Mesenchymal stem cell (in vitro differentiated cells and primary cell): ENCODE measurements around the gene AKT3.

Experiments
- DNase-seq: peaks from one replicate; pipeline ENCODE4 v3.0.0-alpha.2; 2013
- H2AFZ ChIP-seq: one replicate; pipeline ENCODE4 v1.6.1; 2013; ENCODE audit warnings: low read depth, mild to moderate bottlenecking, control low read depth, inconsistent platforms, low read length, moderate library complexity
- H2AK5ac ChIP-seq: 2 replicates; pipeline ENCODE4 v1.6.1; 2013; ENCODE audit warnings: low read length, moderate library complexity, mild to moderate bottlenecking, inconsistent platforms; ENCODE audit not compliant: severe bottlenecking
- H2BK120ac ChIP-seq: one replicate; pipeline ENCODE4 v1.6.1; 2013; ENCODE audit warnings: low read depth, mild to moderate bottlenecking, inconsistent platforms, low read length, moderate library complexity
- H2BK12ac ChIP-seq, 2 experiments: one replicate each; pipeline ENCODE4 v1.6.1; 2013; ENCODE audit warnings: inconsistent platforms in 2 of 2, low read length in 2 of 2, mild to moderate bottlenecking in 2 of 2, moderate library complexity in 2 of 2, control low read depth in 1 of 2
- H2BK15ac ChIP-seq: one replicate; pipeline ENCODE4 v1.6.1; 2013; ENCODE audit warnings: mild to moderate bottlenecking, low read depth, inconsistent platforms; ENCODE audit not compliant: poor library complexity, severe bottlenecking
- H2BK5ac ChIP-seq: 2 replicates; pipeline ENCODE4 v1.6.1; 2013; ENCODE audit warnings: low read depth, mild to moderate bottlenecking, low read length, control low read depth, inconsistent platforms; ENCODE audit not compliant: poor library complexity, severe bottlenecking
- H3K14ac ChIP-seq, 2 experiments: one replicate each; pipeline ENCODE4 v1.6.1; 2013; ENCODE audit warnings: inconsistent platforms in 2 of 2, low read length in 2 of 2, control low read depth in 1 of 2, mild to moderate bottlenecking in 1 of 2, moderate library complexity in 1 of 2
- H3K18ac ChIP-seq, 2 experiments: one replicate each; pipeline ENCODE4 v1.6.1; 2013; ENCODE audit warnings: inconsistent platforms in 2 of 2, low read length in 2 of 2, control low read depth in 1 of 2, low read depth in 1 of 2, mild to moderate bottlenecking in 1 of 2
- H3K23ac ChIP-seq, 2 experiments: one replicate each; pipeline ENCODE4 v1.6.1; 2013; ENCODE audit warnings: inconsistent platforms in 2 of 2, low read length in 2 of 2, mild to moderate bottlenecking in 2 of 2, moderate library complexity in 2 of 2, control low read depth in 1 of 2
- H3K27ac ChIP-seq: 2 replicates; pipeline ENCODE4 v1.5.1; 2013; ENCODE audit warnings: mild to moderate bottlenecking, moderate library complexity, low read length, control low read depth, inconsistent platforms; ENCODE audit not compliant: poor library complexity, severe bottlenecking
- H3K27me3 ChIP-seq, 2 experiments: 2 replicates each; pipeline versions ENCODE4 v1.6.1 to v1.7.0; 2013; ENCODE audit warnings: low read length in 2 of 2, mild to moderate bottlenecking in 2 of 2, moderate library complexity in 2 of 2, control low read depth in 1 of 2, inconsistent platforms in 1 of 2; ENCODE audit not compliant: control insufficient read depth in 1 of 2, insufficient read depth in 1 of 2
- H3K36me3 ChIP-seq, 2 experiments: 2 replicates each; pipeline versions ENCODE4 v1.6.1 to v1.7.0; 2013; ENCODE audit warnings: low read length in 2 of 2, control low read depth in 1 of 2, inconsistent platforms in 1 of 2, low read depth in 1 of 2, mild to moderate bottlenecking in 1 of 2; ENCODE audit not compliant: insufficient read depth in 2 of 2, control insufficient read depth in 1 of 2
- H3K4ac ChIP-seq, 2 experiments: one replicate each; pipeline ENCODE4 v1.6.1; 2013; ENCODE audit warnings: inconsistent platforms in 2 of 2, low read length in 2 of 2, mild to moderate bottlenecking in 2 of 2, moderate library complexity in 2 of 2, control low read depth in 1 of 2, low read depth in 1 of 2
- H3K4me1 ChIP-seq: 2 replicates; pipeline ENCODE4 v1.6.1; 2013; ENCODE audit warnings: low read depth, low read length, control low read depth; ENCODE audit not compliant: control insufficient read depth, insufficient read depth
- H3K4me2 ChIP-seq: 2 replicates; pipeline ENCODE4 v1.6.1; 2013; ENCODE audit warnings: low read length, mild to moderate bottlenecking, inconsistent platforms; ENCODE audit not compliant: poor library complexity, severe bottlenecking
- H3K4me3 ChIP-seq, 2 experiments: 2 replicates each; pipeline versions ENCODE4 v1.5.1 to v1.7.0; 2013; ENCODE audit warnings: low read length in 2 of 2, mild to moderate bottlenecking in 2 of 2, control low read depth in 1 of 2, low read depth in 1 of 2; ENCODE audit not compliant: insufficient read depth in 1 of 2
- H3K79me1 ChIP-seq: replicated peaks from 2 replicates; pipeline ENCODE4 v1.6.1; 2013; ENCODE audit warnings: mild to moderate bottlenecking, control low read depth, low read length, inconsistent platforms; ENCODE audit not compliant: poor library complexity, severe bottlenecking
- H3K9ac ChIP-seq: 2 replicates; pipeline ENCODE4 v1.7.0; 2013; ENCODE audit warnings: mild to moderate bottlenecking, low read length, moderate library complexity
- H3K9me3 ChIP-seq: 2 replicates; pipeline ENCODE4 v1.7.0; 2013; ENCODE audit warnings: mild to moderate bottlenecking, low read length; ENCODE audit not compliant: control insufficient read depth
- H4K8ac ChIP-seq: one replicate; pipeline ENCODE4 v1.6.1; 2013; ENCODE audit warnings: inconsistent platforms, mild to moderate bottlenecking, low read length, moderate library complexity
- H4K91ac ChIP-seq: one replicate; pipeline ENCODE4 v1.6.1; 2013; ENCODE audit warnings: mild to moderate bottlenecking, low read length, inconsistent platforms
- WGBS: methylation state at CpG from one replicate; pipeline ENCODE4 v1.1.7; 2013; ENCODE audit warnings: mixed read lengths; 5-methylcytosine and 5-hydroxymethylcytosine counted together

Gene AKT3

GRCh38 chr1:243605604-243606003 lies 244.4 kb downstream of the AKT3 start:
- Histone ChIP-seq H3K18ac (no peak overlapping the region), H3K27ac (no peak overlapping the region), H2BK15ac (no peak overlapping the region), H2AK5ac (no peak overlapping the region), H4K91ac (no peak overlapping the region), H2AFZ (no peak overlapping the region), H3K9ac (no peak overlapping the region), H3K14ac (no peak overlapping the region), H2BK12ac (no peak overlapping the region), H3K79me1 (peaks cover 9% of the 10 kb centered on the region), H3K4me3 (no peak overlapping the region), H3K4ac (no peak overlapping the region), H2BK120ac (no peak overlapping the region), H2BK5ac (no peak overlapping the region), H3K27me3 (no peaks in the 10 kb centered on the region), H3K4me2 (no peak overlapping the region), H3K23ac (no peak overlapping the region), H3K36me3 (peaks cover 6 to 23% of the 10 kb centered on the region in 2 experiments), H4K8ac (no peak overlapping the region), H3K4me1 (peaks cover 2% of the 10 kb centered on the region), H3K9me3 (peaks cover 10% of the 10 kb centered on the region)
- WGBS = 96% methylated on average over 2 of the region's 2 CpGs
- no peak for DNase-seq

DNA sequence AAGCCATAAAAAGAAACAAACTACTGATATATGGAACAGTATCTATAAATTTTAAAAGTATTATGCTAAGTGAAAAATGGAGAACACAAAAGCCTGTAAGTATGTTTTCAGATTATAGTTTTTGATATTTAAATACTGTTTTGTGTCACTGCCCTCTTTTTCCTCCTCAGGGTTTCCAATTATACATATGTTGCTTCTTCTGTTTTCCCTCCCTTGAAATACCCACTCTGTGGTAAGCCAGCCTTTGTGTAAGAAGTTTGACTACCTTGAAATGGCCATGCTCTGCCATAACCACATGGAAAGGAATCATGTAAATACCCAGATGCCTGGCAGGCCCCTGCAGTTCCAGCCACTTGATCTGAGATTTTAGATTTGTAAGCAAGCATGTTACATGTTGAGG lies 248.3 kb downstream of the AKT3 start:
- Histone ChIP-seq H2BK120ac (no peak overlapping the region), H3K36me3 (peaks cover 1 to 10% of the 10 kb centered on the region in 2 experiments), H3K79me1 (peaks cover 7% of the 10 kb centered on the region), H4K8ac (no peak overlapping the region), H3K27ac (no peak overlapping the region), H3K14ac (no peak overlapping the region), H3K23ac (no peak overlapping the region), H3K4me1 (peaks cover 6% of the 10 kb centered on the region), H3K9ac (no peak overlapping the region), H2BK15ac (no peak overlapping the region), H3K18ac (no peak overlapping the region), H3K4me3 (no peak overlapping the region), H2AK5ac (no peak overlapping the region), H3K9me3 (peaks cover 10% of the 10 kb centered on the region), H2AFZ (no peak overlapping the region), H2BK5ac (no peak overlapping the region), H3K4me2 (no peak overlapping the region), H2BK12ac (no peak overlapping the region), H3K4ac (no peak overlapping the region), H3K27me3 (no peaks in the 10 kb centered on the region), H4K91ac (no peak overlapping the region)
- no peak for DNase-seq

DNA sequence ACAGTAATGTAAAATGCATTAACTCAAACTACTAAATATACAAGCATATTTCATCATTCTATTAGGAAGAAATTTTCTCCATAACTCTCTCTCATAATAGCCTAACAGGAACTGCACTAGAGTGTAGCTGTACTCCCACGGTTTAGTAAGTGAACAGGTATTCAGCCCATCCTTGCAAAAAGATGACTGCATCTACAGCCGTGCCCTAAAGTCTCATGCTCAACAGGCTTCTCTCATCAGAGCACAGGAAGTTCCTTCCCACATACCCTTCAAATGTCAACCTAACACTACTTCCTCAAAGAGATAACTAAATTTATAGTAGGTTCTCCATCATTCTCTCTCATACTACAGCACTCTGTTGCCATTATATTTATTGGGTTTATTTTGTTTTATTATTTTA lies 251.6 kb downstream of the AKT3 start:
- no peak overlapping the region for H3K14ac ChIP-seq
- H3K23ac ChIP-seq = no peak overlapping the region
- H3K4me2 ChIP-seq = no peak overlapping the region
- peaks cover 6% of the 10 kb centered on the region for H3K4me1 ChIP-seq
- H2BK15ac ChIP-seq = no peak overlapping the region
- no peak overlapping the region for H3K27ac ChIP-seq
- no peak overlapping the region for H3K4me3 ChIP-seq
- no peak overlapping the region for H3K4ac ChIP-seq
- H2AFZ ChIP-seq = no peak overlapping the region
- DNase-seq = peak; percentile 52
- H3K36me3 ChIP-seq = peaks cover 2 to 14% of the 10 kb centered on the region in 2 experiments
- peaks cover 10% of the 10 kb centered on the region for H3K9me3 ChIP-seq
- no peak overlapping the region for H4K8ac ChIP-seq
- H3K18ac ChIP-seq = peak overlapping the region in 1 of 2 experiments; percentile 11
- H3K27me3 ChIP-seq = no peaks in the 10 kb centered on the region
- H4K91ac ChIP-seq = no peak overlapping the region
- H3K79me1 ChIP-seq = peaks cover 6% of the 10 kb centered on the region
- 31% methylated on average over 2 of the region's 2 CpGs for WGBS
- no peak overlapping the region for H3K9ac ChIP-seq
- H2BK12ac ChIP-seq = no peak overlapping the region
- H2BK5ac ChIP-seq = no peak overlapping the region
- no peak overlapping the region for H2BK120ac ChIP-seq
- H2AK5ac ChIP-seq = no peak overlapping the region

DNA sequence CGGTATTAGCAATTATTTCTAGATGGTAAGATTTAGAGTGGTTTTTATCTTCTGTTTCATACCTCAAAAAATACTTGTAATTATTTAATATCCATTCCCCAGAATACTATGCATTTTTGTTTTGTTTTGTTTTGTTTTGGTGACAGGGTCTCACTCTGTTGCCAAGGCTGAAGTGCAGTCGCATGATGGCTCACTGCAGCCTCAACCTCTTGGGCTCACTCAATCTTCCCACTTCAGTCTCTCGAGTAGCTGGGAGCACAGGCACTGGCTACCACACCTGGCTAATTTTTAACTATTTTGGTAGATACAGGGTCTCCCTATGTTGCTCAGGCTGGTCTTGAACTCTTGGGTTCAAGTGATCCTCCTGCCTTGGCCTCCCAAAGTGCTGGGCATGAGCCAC lies 252.7 kb downstream of the AKT3 start:
- peaks cover 2 to 10% of the 10 kb centered on the region in 2 experiments for H3K36me3 ChIP-seq
- H2BK12ac ChIP-seq = no peak overlapping the region
- H2BK15ac ChIP-seq = no peak overlapping the region
- H3K4ac ChIP-seq = no peak overlapping the region
- no peak overlapping the region for H3K4me2 ChIP-seq
- no peak overlapping the region for H2AK5ac ChIP-seq
- no peak overlapping the region for H3K4me3 ChIP-seq
- no peak overlapping the region for H3K23ac ChIP-seq
- H2BK120ac ChIP-seq = no peak overlapping the region
- H3K27me3 ChIP-seq = no peaks in the 10 kb centered on the region
- no peak overlapping the region for H3K27ac ChIP-seq
- no peak overlapping the region for H4K8ac ChIP-seq
- peak; percentile 26 for DNase-seq
- no peak overlapping the region for H4K91ac ChIP-seq
- H3K18ac ChIP-seq = no peak overlapping the region
- no peak overlapping the region for H2AFZ ChIP-seq
- no peak overlapping the region for H3K9ac ChIP-seq
- WGBS = 88% methylated on average over 2 of the region's 3 CpGs
- H3K4me1 ChIP-seq = peaks cover 4% of the 10 kb centered on the region
- H3K14ac ChIP-seq = no peak overlapping the region
- no peak overlapping the region for H2BK5ac ChIP-seq
- H3K79me1 ChIP-seq = peaks cover 6% of the 10 kb centered on the region
- peaks cover 10% of the 10 kb centered on the region for H3K9me3 ChIP-seq
